Measurements from ENCODE around the gene RNF20. TPM values are rescaled to one million over a fixed set of nuclear protein-coding genes. Genes with fewer than 3 reads are reported as not detected.

RNF20 gene
- total and polyA plus RNA-seq, 3 donors from 2014 or later: 36.7 to 78.0 (median 53.1) TPM

DNA sequence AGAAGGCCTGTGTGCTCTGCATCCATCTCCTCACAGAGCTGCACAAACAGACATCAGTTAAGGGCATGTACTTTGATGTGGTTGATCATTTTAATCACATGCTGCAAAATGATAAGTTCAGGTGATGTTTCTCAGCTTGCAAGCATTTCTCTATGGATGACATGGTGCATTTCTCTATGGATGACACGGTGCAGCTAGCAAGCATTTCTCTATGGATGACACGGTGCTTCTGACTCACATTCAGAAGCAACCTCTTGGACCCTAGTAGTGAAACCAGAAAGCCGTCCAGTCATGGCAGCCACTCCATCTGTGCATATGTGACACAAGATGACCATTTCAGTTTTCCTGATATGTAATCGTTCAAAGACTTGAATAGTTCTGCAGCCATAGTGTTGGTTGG, 24.1 kb upstream of the RNF20 start:
- TF ChIP-seq, protein P1, sequence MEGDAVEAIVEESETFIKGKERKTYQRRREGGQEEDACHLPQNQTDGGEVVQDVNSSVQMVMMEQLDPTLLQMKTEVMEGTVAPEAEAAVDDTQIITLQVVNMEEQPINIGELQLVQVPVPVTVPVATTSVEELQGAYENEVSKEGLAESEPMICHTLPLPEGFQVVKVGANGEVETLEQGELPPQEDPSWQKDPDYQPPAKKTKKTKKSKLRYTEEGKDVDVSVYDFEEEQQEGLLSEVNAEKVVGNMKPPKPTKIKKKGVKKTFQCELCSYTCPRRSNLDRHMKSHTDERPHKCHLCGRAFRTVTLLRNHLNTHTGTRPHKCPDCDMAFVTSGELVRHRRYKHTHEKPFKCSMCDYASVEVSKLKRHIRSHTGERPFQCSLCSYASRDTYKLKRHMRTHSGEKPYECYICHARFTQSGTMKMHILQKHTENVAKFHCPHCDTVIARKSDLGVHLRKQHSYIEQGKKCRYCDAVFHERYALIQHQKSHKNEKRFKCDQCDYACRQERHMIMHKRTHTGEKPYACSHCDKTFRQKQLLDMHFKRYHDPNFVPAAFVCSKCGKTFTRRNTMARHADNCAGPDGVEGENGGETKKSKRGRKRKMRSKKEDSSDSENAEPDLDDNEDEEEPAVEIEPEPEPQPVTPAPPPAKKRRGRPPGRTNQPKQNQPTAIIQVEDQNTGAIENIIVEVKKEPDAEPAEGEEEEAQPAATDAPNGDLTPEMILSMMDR (IDR thresholded peaks at IDR 0.05): no peak
- no peak for TF ChIP-seq POLR2A (IDR thresholded peaks at IDR 0.05)
- WGBS, 2 donors: 86 to 89% methylated on average over 3 to 4 of the region's 4 CpGs
- no peak for DNase-seq
- intact Hi-C loops (cut with DNase I; ENCODE audit: low total_unique reads): no loop called here
- Histone ChIP-seq H3K27ac (no peak overlapping the region), H3K27me3 (no peaks in the 10 kb centered on the region), H3K4me3 (no peak overlapping the region), H3K36me3 (ENCODE audit: low read depth, missing control alignments) (no peaks in the 10 kb centered on the region), H3K9me3 (no peaks in the 10 kb centered on the region), H3K4me1 (peaks cover 4% of the 10 kb centered on the region)

DNA sequence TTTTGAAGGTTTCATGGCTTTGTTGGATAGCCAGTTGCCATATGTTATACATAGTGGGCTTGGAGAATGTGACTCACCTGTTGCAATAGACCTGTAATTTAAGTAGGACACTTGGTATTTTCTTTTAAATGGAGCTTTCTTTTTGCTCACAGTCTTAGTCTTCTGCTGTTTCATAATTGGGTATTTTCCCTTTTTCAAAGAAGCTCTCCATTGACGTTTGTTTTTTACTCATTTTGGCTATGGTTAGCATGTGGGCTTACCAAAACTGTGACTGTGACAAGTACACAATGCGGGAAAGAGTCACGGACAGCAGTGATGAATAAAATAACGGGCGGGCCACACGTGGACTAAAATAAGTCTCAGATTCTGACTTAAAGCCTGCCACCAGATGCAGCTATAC, 23.2 kb upstream of the RNF20 start:
- DNase-seq: no peak
- Histone ChIP-seq H3K4me3 (no peak overlapping the region), H3K27me3 (no peaks in the 10 kb centered on the region), H3K9me3 (no peaks in the 10 kb centered on the region), H3K36me3 (ENCODE audit: low read depth, missing control alignments) (no peaks in the 10 kb centered on the region), H3K27ac (no peak overlapping the region), H3K4me1 (peaks cover 4% of the 10 kb centered on the region)
- 84 to 92% methylated on average over 6 of the region's 6 CpGs for WGBS, 2 donors
- intact Hi-C loops (cut with DNase I; ENCODE audit: low total_unique reads): no loop called here
- TF ChIP-seq, protein P1 (IDR thresholded peaks at IDR 0.05): no peak
- no peak for TF ChIP-seq POLR2A (IDR thresholded peaks at IDR 0.05)

DNA sequence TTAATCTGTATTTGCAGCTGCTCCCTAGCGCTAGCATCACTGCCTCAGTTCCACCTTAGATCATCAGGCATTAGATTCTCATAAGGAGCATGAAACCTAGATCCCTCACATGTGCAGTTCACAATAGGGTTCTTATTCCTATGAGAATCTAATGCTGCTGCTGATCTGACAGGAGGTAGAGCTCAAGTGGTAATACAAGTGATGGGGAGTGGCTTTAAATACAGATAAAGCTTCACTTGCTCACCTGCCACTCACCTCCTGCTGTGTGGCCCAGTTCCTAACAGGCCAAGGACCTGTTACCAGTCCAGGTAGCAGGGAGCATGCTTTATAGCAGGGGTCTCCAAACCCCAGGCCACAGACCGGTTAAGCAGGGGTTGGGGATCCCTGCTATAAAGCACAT, 22.6 kb upstream of the RNF20 start:
- H3K9me3 ChIP-seq: no peaks in the 10 kb centered on the region
- H3K36me3 ChIP-seq (ENCODE audit: low read depth, missing control alignments): no peaks in the 10 kb centered on the region
- no peak overlapping the region for H3K4me3 ChIP-seq
- TF ChIP-seq, protein P1 (IDR thresholded peaks at IDR 0.05): no peak
- no peak for TF ChIP-seq POLR2A (IDR thresholded peaks at IDR 0.05)
- H3K4me1 ChIP-seq: peaks cover 4% of the 10 kb centered on the region
- intact Hi-C loops (cut with DNase I; ENCODE audit: low total_unique reads): no loop called here
- WGBS, 2 donors: 85 to 100% methylated on average over 2 of the region's 2 CpGs
- no peak overlapping the region for H3K27ac ChIP-seq
- no peaks in the 10 kb centered on the region for H3K27me3 ChIP-seq
- no peak for DNase-seq

DNA sequence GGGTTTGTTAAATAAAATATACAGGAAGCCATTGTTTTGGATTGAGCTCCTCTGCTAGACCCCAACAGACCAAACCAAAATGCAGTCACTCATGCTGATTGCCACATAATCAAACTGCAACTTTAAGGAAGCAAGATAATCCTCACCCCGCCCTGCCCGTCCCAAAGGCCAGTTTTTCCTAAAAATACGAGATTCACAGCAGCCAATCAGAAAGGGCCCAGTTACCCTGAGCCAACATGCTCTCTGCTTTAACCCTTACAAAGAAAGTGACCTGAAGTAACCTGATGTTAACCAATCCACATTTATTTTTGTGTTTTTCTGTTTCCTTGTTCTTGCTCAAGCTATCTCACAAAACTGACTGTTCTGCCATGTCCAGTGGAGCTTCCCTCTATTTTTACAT, 21.5 kb upstream of the RNF20 start:
- TF ChIP-seq POLR2A (IDR thresholded peaks at IDR 0.05): no peak
- TF ChIP-seq, protein P1 (IDR thresholded peaks at IDR 0.05): no peak
- DNase-seq: no peak
- H3K36me3 ChIP-seq (ENCODE audit: low read depth, missing control alignments): no peaks in the 10 kb centered on the region
- intact Hi-C loops (cut with DNase I; ENCODE audit: low total_unique reads): no loop called here
- no peaks in the 10 kb centered on the region for H3K27me3 ChIP-seq
- peaks cover 4% of the 10 kb centered on the region for H3K4me1 ChIP-seq
- no peaks in the 10 kb centered on the region for H3K9me3 ChIP-seq
- 59 to 60% methylated on average over 3 of the region's 3 CpGs for WGBS, 2 donors
- no peak overlapping the region for H3K4me3 ChIP-seq
- no peak overlapping the region for H3K27ac ChIP-seq

DNA sequence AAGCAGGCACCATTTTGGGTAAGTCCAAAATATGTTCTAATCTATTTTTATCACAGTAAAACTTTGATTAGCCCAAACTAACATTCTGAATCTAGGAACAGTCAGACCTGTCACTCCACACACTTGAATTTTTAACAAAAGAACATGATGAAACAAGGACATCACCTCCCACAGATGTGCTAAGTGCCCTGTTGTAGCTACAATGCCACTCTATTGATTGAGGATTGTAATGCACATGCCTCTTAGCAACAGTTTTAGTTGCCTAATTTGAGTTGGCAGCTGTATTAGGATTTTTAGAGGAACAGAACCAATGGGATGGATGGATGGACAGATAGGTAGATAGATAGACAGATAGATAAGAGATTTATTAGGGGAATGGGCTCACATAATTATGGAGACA, 20.3 kb upstream of the RNF20 start:
- no peak overlapping the region for H3K4me3 ChIP-seq
- TF ChIP-seq POLR2A (IDR thresholded peaks at IDR 0.05): no peak
- TF ChIP-seq, protein P1 (IDR thresholded peaks at IDR 0.05): no peak
- peaks cover 4% of the 10 kb centered on the region for H3K4me1 ChIP-seq
- DNase-seq: no peak
- H3K9me3 ChIP-seq: no peaks in the 10 kb centered on the region
- H3K36me3 ChIP-seq (ENCODE audit: low read depth, missing control alignments): no peaks in the 10 kb centered on the region
- intact Hi-C loops (cut with DNase I; ENCODE audit: low total_unique reads): no loop called here
- no peak overlapping the region for H3K27ac ChIP-seq
- no peaks in the 10 kb centered on the region for H3K27me3 ChIP-seq

Data from testis (tissue), 3 donors.